ENCODE data around the gene P2RX6. TPM values are rescaled to one million over a fixed set of nuclear protein-coding genes. Genes with fewer than 3 reads are reported as not detected.
"Not testable (repeated sequence)": the region's sequence is repeated elsewhere in the genome, so short reads cannot be mapped to it uniquely, and the experiment has no call there.

P2RX6 gene
- polyA plus RNA-seq, 1 donor (not counting 4 experiments of a cell fraction or from before 2014, with no cell fraction given) = 0.87 TPM

- DNase-seq (ENCODE audit: low read depth, low spot score) = no peak
- no peaks in the 10 kb centered on the region for H3K9me1 ChIP-seq (ENCODE audit: control insufficient read depth, extremely low read depth, insufficient read depth, low read length)
- H2AFZ ChIP-seq (ENCODE audit: control insufficient read depth, low read length) = no peak overlapping the region
- no peak overlapping the region for H3K27ac ChIP-seq (ENCODE audit: control insufficient read depth, insufficient read depth, low read length)
- peaks cover 8% of the 10 kb centered on the region for H3K27me3 ChIP-seq (ENCODE audit: control insufficient read depth, extremely low read depth, insufficient read depth, low read length)
- H4K20me1 ChIP-seq (ENCODE audit: control insufficient read depth, extremely low read depth, insufficient read depth, low read length) = no peaks in the 10 kb centered on the region
- FAIRE-seq = no peak
- no peak overlapping the region for H3K4me2 ChIP-seq (ENCODE audit: control insufficient read depth, extremely low read depth, insufficient read depth, low read depth, low read length)
- no peaks in the 10 kb centered on the region for H3K9me3 ChIP-seq (ENCODE audit: control insufficient read depth, low read depth, low read length)
- H3K4me1 ChIP-seq (ENCODE audit: control insufficient read depth, extremely low read depth, insufficient read depth, low read length) = peaks cover 19% of the 10 kb centered on the region
- no peak overlapping the region for H3K9ac ChIP-seq (ENCODE audit: control insufficient read depth, extremely low read depth, insufficient read depth, low read length)
- H3K36me3 ChIP-seq (ENCODE audit: control insufficient read depth in 2 of 2, extremely low read depth in 1 of 2, insufficient read depth in 2 of 2, low read length in 2 of 2) = no peaks in the 10 kb centered on the region
- dilution Hi-C loops (cut with MboI; ENCODE audit: extremely low pct_ligation_motif_present, low sequenced_read_pairs) = no loop called here
- TF ChIP-seq EZH2 (IDR thresholded peaks at IDR 0.05; ENCODE audit: low read length) = no peak
- TF ChIP-seq, protein P1, sequence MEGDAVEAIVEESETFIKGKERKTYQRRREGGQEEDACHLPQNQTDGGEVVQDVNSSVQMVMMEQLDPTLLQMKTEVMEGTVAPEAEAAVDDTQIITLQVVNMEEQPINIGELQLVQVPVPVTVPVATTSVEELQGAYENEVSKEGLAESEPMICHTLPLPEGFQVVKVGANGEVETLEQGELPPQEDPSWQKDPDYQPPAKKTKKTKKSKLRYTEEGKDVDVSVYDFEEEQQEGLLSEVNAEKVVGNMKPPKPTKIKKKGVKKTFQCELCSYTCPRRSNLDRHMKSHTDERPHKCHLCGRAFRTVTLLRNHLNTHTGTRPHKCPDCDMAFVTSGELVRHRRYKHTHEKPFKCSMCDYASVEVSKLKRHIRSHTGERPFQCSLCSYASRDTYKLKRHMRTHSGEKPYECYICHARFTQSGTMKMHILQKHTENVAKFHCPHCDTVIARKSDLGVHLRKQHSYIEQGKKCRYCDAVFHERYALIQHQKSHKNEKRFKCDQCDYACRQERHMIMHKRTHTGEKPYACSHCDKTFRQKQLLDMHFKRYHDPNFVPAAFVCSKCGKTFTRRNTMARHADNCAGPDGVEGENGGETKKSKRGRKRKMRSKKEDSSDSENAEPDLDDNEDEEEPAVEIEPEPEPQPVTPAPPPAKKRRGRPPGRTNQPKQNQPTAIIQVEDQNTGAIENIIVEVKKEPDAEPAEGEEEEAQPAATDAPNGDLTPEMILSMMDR (optimal IDR thresholded peaks at IDR 0.05 in 1 of 3, IDR thresholded peaks at IDR 0.05 in 1 of 3, conservative IDR thresholded peaks at IDR 0.05 in 1 of 3; ENCODE audit: extremely low read depth in 1 of 3, insufficient read depth in 2 of 3, low read length in 3 of 3) = no peak
- H3K79me2 ChIP-seq (ENCODE audit: control insufficient read depth, insufficient read depth, low read length) = no peaks in the 10 kb centered on the region
- no peak overlapping the region for H3K4me3 ChIP-seq (ENCODE audit: control insufficient read depth in 2 of 3, extremely low read depth in 1 of 3, insufficient read depth in 2 of 3, low read depth in 1 of 3, low read length in 3 of 3)
These were observed 54.4 kb downstream of the P2RX6 start for GRCh38 chr22:21069375-21069774.

DNA sequence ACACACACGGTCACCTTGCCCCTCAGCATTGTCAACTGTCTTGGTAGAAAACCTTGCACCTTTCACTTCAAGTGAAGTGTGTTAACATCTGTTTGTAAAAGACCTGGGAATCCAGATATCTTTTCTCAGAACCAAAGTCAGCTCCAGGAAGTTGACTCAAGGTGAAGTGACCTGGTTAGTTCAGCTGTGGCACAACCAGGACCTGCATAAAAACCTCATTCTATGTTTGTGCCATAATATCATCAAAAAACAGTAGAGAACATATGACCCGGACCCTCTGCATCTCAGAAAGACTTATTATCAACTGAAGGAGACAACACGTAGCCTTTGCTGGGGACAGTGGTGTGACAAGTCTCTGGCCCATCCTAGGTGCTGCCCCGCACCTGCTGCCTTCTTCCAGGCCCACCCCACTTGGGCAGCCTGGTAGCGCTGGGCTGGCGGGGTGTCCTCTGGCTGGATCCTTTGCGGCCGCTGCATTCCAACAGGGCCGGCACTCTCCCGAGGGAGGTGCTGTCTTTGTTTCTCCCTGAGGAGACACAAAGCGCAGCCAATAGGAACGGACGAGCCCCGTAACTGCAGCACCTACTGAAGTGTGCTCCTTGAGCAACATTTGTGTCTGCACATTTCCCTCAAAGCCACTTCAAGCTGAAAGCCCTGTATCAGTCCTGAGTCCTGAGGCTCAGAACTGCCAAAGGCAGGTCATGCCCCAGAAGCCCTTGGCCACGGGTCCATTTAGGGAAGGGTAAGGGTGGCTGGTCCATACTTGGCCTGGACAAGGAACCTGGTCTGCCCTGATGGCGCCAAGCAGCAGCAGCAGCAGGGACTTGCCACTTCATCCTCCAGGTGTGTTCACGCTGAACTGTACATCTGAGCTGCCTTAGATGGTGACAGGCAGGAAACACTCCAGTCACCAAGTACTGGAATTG lies 56.0 kb downstream of the P2RX6 start:
- no peak for TF ChIP-seq EZH2 (IDR thresholded peaks at IDR 0.05; ENCODE audit: low read length)
- TF ChIP-seq, protein P1 (optimal IDR thresholded peaks at IDR 0.05 in 1 of 3, IDR thresholded peaks at IDR 0.05 in 1 of 3, conservative IDR thresholded peaks at IDR 0.05 in 1 of 3; ENCODE audit: extremely low read depth in 1 of 3, insufficient read depth in 2 of 3, low read length in 3 of 3) = no peak
- Histone ChIP-seq H4K20me1 (ENCODE audit: control insufficient read depth, extremely low read depth, insufficient read depth, low read length) (no peaks in the 10 kb centered on the region), H3K27me3 (ENCODE audit: control insufficient read depth, extremely low read depth, insufficient read depth, low read length) (peaks cover under 1% of the 10 kb centered on the region), H2AFZ (ENCODE audit: control insufficient read depth, low read length) (no peak overlapping the region), H3K9me3 (ENCODE audit: control insufficient read depth, low read depth, low read length) (no peaks in the 10 kb centered on the region), H3K27ac (ENCODE audit: control insufficient read depth, insufficient read depth, low read length) (no peak overlapping the region), H3K4me3 (ENCODE audit: control insufficient read depth in 2 of 3, extremely low read depth in 1 of 3, insufficient read depth in 2 of 3, low read depth in 1 of 3, low read length in 3 of 3) (no peak overlapping the region), H3K36me3 (ENCODE audit: control insufficient read depth in 2 of 2, extremely low read depth in 1 of 2, insufficient read depth in 2 of 2, low read length in 2 of 2) (no peaks in the 10 kb centered on the region), H3K79me2 (ENCODE audit: control insufficient read depth, insufficient read depth, low read length) (no peaks in the 10 kb centered on the region), H3K9ac (ENCODE audit: control insufficient read depth, extremely low read depth, insufficient read depth, low read length) (no peak overlapping the region), H3K9me1 (ENCODE audit: control insufficient read depth, extremely low read depth, insufficient read depth, low read length) (no peaks in the 10 kb centered on the region), H3K4me1 (ENCODE audit: control insufficient read depth, extremely low read depth, insufficient read depth, low read length) (peaks cover 21% of the 10 kb centered on the region), H3K4me2 (ENCODE audit: control insufficient read depth, extremely low read depth, insufficient read depth, low read depth, low read length) (no peak overlapping the region)
- dilution Hi-C loops (cut with MboI; ENCODE audit: extremely low pct_ligation_motif_present, low sequenced_read_pairs) = no loop called here
- DNase-seq (ENCODE audit: low read depth, low spot score) (no peak), FAIRE-seq (no peak)

DNA sequence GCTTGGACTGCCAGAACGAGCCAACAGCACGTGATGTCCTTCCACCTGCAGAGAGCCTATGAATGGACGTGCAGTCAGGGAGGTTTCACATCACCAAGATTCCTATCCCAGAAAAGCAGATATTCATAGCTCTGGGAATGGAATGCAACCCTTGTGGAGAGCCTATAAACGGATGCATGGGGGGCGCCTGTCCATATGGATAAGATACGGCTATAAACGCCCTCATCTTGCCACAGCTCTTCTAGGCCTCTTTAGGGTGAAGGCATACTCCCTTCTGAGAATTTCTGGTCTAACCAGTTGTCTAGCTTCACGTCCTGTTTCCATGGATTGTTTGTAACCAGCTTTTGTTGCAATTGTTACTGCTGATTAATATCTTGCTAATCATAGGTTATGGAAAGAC lies 56.8 kb downstream of the P2RX6 start:
- peaks cover 21% of the 10 kb centered on the region for H3K4me1 ChIP-seq (ENCODE audit: control insufficient read depth, extremely low read depth, insufficient read depth, low read length)
- H4K20me1 ChIP-seq (ENCODE audit: control insufficient read depth, extremely low read depth, insufficient read depth, low read length); H3K9me1 ChIP-seq (ENCODE audit: control insufficient read depth, extremely low read depth, insufficient read depth, low read length); H3K4me2 ChIP-seq (ENCODE audit: control insufficient read depth, extremely low read depth, insufficient read depth, low read depth, low read length); H2AFZ ChIP-seq (ENCODE audit: control insufficient read depth, low read length); dilution Hi-C loops (cut with MboI; ENCODE audit: extremely low pct_ligation_motif_present, low sequenced_read_pairs); FAIRE-seq; DNase-seq (ENCODE audit: low read depth, low spot score); H3K27me3 ChIP-seq (ENCODE audit: control insufficient read depth, extremely low read depth, insufficient read depth, low read length); H3K9me3 ChIP-seq (ENCODE audit: control insufficient read depth, low read depth, low read length); H3K79me2 ChIP-seq (ENCODE audit: control insufficient read depth, insufficient read depth, low read length); H3K4me3 ChIP-seq (ENCODE audit: control insufficient read depth in 2 of 3, extremely low read depth in 1 of 3, insufficient read depth in 2 of 3, low read depth in 1 of 3, low read length in 3 of 3); H3K36me3 ChIP-seq (ENCODE audit: control insufficient read depth in 2 of 2, extremely low read depth in 1 of 2, insufficient read depth in 2 of 2, low read length in 2 of 2); H3K9ac ChIP-seq (ENCODE audit: control insufficient read depth, extremely low read depth, insufficient read depth, low read length); H3K27ac ChIP-seq (ENCODE audit: control insufficient read depth, insufficient read depth, low read length): not testable (repeated sequence)
